Transverse colon (tissue), 4 donors: Measurements from ENCODE around the gene FKBP5.

Source experiments
- CTCF ChIP-seq, 5 experiments: fragments of 200-600 bp in 3 of 5; fragments of 450-650 bp in 2 of 5; sonication (generic) in 3 of 5; IDR thresholded peaks; 1 replicate in 2 of 5; 2 replicates in 3 of 5; pipeline ENCODE4 v1.5.1; 2016 to 2017; ENCODE audit warnings: antibody characterized with exemption in 5 of 5, inconsistent platforms in 3 of 5, mild to moderate bottlenecking in 2 of 5, moderate library complexity in 1 of 5
- POLR2AphosphoS5 ChIP-seq, 3 donors: sonication (generic); formaldehyde crosslinking; IDR thresholded peaks; one replicate each; pipeline ENCODE4 v1.6.1; 2016; ENCODE audit warnings: antibody characterized with exemption in 3 of 3

- TF ChIP-seq POLR2AphosphoS5 (IDR thresholded peaks at IDR 0.05), result no peak
- no peak for TF ChIP-seq CTCF (IDR thresholded peaks at IDR 0.05)
Measured at GRCh38 chr6:35651244-35651643, 37.5 kb downstream of the FKBP5 start.
